ENCODE results near the gene POLR3B.

Gene POLR3B

DNA sequence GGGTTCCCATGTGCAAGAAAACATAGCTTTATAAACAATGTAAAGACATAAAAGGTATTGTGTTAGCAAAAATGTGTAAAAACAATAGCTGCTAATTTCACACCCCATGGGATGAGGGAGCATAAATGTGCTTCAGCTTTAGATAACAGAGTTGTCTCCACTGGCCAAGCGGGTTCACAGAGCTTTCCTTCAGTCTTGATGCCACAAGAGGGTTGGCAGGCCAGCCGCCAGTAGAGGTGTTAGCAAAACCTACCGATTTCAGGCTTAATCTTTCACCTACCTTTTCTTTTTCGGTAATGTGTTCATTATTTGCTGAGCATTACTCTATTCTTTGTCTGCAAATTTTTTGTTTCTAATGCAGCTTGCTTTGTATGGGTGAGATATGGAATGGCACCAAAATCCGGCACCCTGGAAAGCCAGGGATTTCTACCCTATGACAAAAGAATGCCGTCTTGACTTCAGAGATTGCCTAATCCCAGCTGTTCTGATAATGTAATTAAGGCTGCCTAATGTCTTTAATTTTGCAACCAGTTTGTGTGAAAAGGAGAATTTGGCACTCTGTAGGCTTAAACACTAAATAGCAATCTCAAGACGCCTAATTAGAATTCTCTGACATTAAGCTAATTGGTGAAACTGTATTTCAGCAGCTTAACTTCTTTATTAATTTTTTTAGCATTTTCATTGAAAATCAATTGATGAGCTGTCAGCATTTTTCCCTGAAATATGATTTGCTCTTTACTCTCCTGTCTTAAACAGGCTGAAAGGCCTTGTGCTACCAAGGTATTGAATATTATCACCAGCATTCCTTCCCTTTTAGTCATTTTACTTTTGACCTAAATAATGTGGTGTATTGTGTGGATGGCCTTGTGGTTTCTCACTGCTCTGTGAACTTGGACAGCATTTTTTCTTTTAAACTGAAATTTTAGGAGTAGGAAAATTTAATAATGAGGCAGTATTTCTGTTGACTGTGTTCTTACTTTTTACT is 60.7 kb downstream of the POLR3B start:
- Histone ChIP-seq H3K79me2 (ENCODE audit: control insufficient read depth, low read length) (no peaks in the 10 kb centered on the region), H3K9me2 (replicated peaks; ENCODE audit: control insufficient read depth, low read length) (no peaks in the 10 kb centered on the region), H3K4me2 (ENCODE audit: low read length) (no peak overlapping the region), H3K27ac (ENCODE audit: low read depth, low read length) (no peak overlapping the region), H3K9me3 (ENCODE audit: control insufficient read depth, insufficient read depth, low read length) (no peaks in the 10 kb centered on the region), H3K36me3 (ENCODE audit: control insufficient read depth, low read length) (peaks cover 17% of the 10 kb centered on the region), H3K4me3 (ENCODE audit: low read length) (no peak overlapping the region), H4K20me1 (ENCODE audit: control insufficient read depth, insufficient read depth, low read depth, low read length) (no peaks in the 10 kb centered on the region), H3K4me1 (ENCODE audit: control insufficient read depth, low read length) (no peaks in the 10 kb centered on the region), H3F3A (ENCODE audit: control insufficient read depth, insufficient read depth) (no peaks in the 10 kb centered on the region), H3K27me3 (ENCODE audit: control insufficient read depth, low read length) (no peaks in the 10 kb centered on the region)
- TF ChIP-seq, protein P1, sequence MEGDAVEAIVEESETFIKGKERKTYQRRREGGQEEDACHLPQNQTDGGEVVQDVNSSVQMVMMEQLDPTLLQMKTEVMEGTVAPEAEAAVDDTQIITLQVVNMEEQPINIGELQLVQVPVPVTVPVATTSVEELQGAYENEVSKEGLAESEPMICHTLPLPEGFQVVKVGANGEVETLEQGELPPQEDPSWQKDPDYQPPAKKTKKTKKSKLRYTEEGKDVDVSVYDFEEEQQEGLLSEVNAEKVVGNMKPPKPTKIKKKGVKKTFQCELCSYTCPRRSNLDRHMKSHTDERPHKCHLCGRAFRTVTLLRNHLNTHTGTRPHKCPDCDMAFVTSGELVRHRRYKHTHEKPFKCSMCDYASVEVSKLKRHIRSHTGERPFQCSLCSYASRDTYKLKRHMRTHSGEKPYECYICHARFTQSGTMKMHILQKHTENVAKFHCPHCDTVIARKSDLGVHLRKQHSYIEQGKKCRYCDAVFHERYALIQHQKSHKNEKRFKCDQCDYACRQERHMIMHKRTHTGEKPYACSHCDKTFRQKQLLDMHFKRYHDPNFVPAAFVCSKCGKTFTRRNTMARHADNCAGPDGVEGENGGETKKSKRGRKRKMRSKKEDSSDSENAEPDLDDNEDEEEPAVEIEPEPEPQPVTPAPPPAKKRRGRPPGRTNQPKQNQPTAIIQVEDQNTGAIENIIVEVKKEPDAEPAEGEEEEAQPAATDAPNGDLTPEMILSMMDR (IDR thresholded peaks at IDR 0.05; ENCODE audit: low read depth, low read length, poor library complexity, severe bottlenecking): no peak
- no peak for TF ChIP-seq EZH2phosphoT487 (IDR thresholded peaks at IDR 0.05; ENCODE audit: borderline replicate concordance, low read length)

- Histone ChIP-seq H3K27ac (ENCODE audit: low read depth, low read length) (no peak overlapping the region), H4K20me1 (ENCODE audit: control insufficient read depth, insufficient read depth, low read depth, low read length) (no peaks in the 10 kb centered on the region), H3K9me3 (ENCODE audit: control insufficient read depth, insufficient read depth, low read length) (no peaks in the 10 kb centered on the region), H3K9me2 (replicated peaks; ENCODE audit: control insufficient read depth, low read length) (no peaks in the 10 kb centered on the region), H3K36me3 (ENCODE audit: control insufficient read depth, low read length) (peaks cover 12% of the 10 kb centered on the region), H3F3A (ENCODE audit: control insufficient read depth, insufficient read depth) (no peaks in the 10 kb centered on the region), H3K4me1 (ENCODE audit: control insufficient read depth, low read length) (no peaks in the 10 kb centered on the region), H3K79me2 (ENCODE audit: control insufficient read depth, low read length) (no peaks in the 10 kb centered on the region), H3K4me3 (ENCODE audit: low read length) (no peak overlapping the region), H3K27me3 (ENCODE audit: control insufficient read depth, low read length) (no peaks in the 10 kb centered on the region), H3K4me2 (ENCODE audit: low read length) (no peak overlapping the region)
- TF ChIP-seq, protein P1 (IDR thresholded peaks at IDR 0.05; ENCODE audit: low read depth, low read length, poor library complexity, severe bottlenecking): no peak
- TF ChIP-seq EZH2phosphoT487 (IDR thresholded peaks at IDR 0.05; ENCODE audit: borderline replicate concordance, low read length): no peak
These were observed 61.4 kb downstream of the POLR3B start for GRCh38 chr12:106418970-106419369.

GRCh38 chr12:106423291-106423690 is 65.7 kb downstream of the POLR3B start:
- Histone ChIP-seq H3K36me3 (ENCODE audit: control insufficient read depth, low read length) (peaks cover 9% of the 10 kb centered on the region), H3K4me3 (ENCODE audit: low read length) (no peak overlapping the region)
- no peak for TF ChIP-seq EZH2phosphoT487 (IDR thresholded peaks at IDR 0.05; ENCODE audit: borderline replicate concordance, low read length)
- TF ChIP-seq, protein P1 (IDR thresholded peaks at IDR 0.05; ENCODE audit: low read depth, low read length, poor library complexity, severe bottlenecking): no peak

More at GRCh38 chr12:106423291-106423690, 65.7 kb downstream of the POLR3B start:
- Histone ChIP-seq H3K9me2 (replicated peaks; ENCODE audit: control insufficient read depth, low read length) (no peaks in the 10 kb centered on the region), H3K79me2 (ENCODE audit: control insufficient read depth, low read length) (no peaks in the 10 kb centered on the region), H3K4me2 (ENCODE audit: low read length) (no peak overlapping the region), H3K27me3 (ENCODE audit: control insufficient read depth, low read length) (no peaks in the 10 kb centered on the region), H3K4me1 (ENCODE audit: control insufficient read depth, low read length) (no peaks in the 10 kb centered on the region), H4K20me1 (ENCODE audit: control insufficient read depth, insufficient read depth, low read depth, low read length) (no peaks in the 10 kb centered on the region), H3F3A (ENCODE audit: control insufficient read depth, insufficient read depth) (no peaks in the 10 kb centered on the region), H3K27ac (ENCODE audit: low read depth, low read length) (no peak overlapping the region), H3K9me3 (ENCODE audit: control insufficient read depth, insufficient read depth, low read length) (no peaks in the 10 kb centered on the region)

Data from DOHH2 (cell line).